SK-MEL-5 (cell line): ENCODE results near the gene PEPD. TPM values are rescaled to one million over a fixed set of nuclear protein-coding genes. Genes with fewer than 3 reads are reported as not detected.

Source experiments
- DNase-seq: peaks from one replicate; pipeline ENCODE4 v3.0.0-alpha.2; 2016; ENCODE audit warnings: low read depth, low spot score
- in situ Hi-C: cut with HindIII; loops from 2 replicates; pipeline ENCODE4 v1.10.0; 2016; ENCODE audit warnings: low sequenced_read_pairs, high pct_unique_total_duplicates, low pct_unique_long_range_greater_than_20kb
- total RNA-seq: library from RNA; depleted of rRNA; stranded (reverse); fragments of >200 nt; shearing (Covaris generic); gene quantifications from 2 replicates; pipeline ENCODE4 v1.2.3, GENCODE V29; 2014

Gene PEPD
- total RNA-seq, 1 experiment from 2014 or later, result 162 TPM

DNA sequence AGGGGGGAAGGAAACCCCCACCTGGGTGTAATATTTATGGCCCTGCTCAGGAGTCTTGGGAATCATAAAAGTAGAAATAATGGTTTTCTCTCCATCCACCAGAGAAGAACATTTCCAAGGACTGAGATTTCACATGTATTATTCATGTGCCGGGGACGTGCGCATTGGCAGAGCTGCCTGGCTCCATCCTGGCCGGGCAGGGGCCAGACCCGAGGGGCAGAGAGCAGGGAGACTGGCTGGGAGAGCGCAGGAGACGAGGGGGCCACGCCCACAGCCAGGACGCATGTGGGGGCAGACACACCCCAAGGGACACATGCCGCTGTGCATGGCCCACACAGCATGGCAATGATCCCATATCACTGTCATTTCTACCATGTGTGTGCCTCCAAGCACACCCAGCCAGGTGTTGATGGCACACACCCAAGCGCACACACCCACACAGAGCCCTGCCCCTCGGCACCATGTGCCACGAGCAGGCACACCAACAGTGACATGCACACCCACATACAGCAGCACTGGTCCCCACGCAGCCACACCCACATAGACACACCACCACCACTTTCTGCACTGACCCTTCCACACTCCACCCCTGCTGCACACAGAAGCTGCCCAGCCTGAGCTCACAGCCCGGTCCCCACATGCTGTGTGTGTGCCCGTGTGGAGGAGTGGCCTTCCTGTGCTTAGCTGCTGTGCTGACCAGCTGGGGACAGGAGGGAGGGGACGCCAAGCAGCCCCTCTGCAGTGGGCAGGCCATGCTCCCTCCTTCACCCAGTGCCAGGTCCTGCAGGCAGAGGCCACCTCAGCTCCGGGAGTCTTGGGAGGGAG is 108.8 kb downstream of the PEPD start:
- in situ Hi-C loops, result no loop called here
- no peak for DNase-seq

DNA sequence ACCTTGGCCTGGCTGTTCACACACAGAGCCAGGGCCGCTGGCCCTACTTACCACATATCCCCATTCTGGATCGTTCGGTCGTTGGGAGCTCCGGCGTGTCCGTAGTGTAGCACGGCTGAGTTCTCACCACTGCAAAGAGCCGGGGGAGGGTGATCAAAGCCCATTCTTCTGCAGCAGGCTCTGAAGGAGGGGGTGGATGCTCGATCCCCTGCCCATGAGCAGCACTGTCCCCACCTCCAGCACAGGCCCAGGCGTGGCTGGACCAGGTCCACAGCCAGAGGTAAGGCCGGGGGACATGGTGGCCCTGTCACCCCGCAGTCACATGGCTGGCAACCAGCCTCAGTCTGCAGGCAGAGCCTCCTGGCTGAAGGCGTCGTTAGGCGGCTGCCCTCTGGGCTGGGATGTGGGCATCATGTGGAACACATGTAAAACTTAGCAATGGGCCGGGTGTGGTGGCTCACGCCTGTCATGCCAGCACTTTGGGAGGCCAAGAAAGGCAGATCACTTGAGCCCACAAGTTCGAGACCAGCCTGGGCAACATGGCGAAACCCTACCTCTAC is 109.9 kb downstream of the PEPD start:
- in situ Hi-C loops, result no loop called here
- no peak for DNase-seq

DNA sequence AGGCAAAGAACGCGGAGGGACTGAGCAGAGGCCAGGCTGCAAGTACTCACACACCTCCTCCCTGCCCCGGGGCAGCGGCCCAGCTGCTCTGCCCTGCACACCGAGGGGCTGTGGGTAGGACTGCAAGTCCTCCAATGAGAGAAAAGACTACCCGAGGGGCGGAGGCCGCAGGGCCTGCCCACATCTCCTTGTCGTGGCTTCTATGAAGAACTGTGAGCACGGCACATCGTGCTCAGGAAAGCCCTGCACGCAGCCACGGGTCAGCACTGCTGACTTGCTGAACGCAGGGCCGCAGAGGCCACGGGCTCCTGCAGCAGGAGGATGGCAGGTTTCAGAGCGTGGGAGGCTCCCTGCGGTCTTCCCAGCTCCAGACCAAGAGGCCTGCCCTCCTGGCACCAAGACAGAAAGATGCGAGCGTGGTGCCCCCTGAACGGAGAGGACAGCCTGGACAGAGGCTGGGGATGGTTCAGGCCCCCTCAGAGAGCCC is 110.6 kb downstream of the PEPD start:
- in situ Hi-C loops, result no loop called here
- no peak for DNase-seq

DNA sequence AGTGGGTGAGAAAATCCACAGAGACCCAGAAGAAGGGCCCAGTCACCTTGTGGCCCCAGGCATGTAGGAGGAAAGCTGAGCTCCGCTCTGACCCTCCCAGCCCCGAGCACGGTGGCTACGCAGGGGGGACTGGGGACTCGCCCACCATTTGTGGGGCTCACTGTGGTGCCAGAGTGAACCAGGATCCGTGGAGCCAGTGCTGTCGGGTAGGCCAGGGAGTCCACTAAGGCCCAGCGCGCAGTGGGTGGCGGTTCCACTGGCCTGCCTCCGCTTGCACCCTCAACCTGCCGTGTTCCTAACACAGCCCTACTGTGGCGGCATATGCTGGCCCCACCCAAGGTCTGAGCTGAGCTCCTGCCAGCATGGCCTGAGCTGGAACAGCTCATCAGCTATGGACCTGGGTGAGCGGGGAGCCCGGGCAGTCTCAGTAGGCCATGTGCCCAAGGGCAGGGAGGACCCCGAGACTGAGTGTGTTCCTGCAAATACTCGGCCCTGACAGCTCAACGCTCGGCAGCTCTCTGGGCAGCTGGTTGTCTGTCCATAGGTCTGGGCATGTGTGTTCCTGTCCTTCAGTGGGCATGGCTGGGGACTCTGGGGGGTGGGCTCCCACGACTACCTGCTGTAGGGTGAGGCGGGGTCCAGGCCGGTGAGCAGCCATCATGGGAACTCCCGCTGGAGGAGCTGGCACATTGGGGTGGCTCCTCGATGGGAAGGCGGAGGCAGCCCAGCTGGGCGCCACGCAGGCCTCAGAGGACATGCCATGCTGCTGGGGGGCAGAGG is 111.5 kb downstream of the PEPD start:
- DNase-seq, result no peak
- in situ Hi-C loops, result no loop called here

DNA sequence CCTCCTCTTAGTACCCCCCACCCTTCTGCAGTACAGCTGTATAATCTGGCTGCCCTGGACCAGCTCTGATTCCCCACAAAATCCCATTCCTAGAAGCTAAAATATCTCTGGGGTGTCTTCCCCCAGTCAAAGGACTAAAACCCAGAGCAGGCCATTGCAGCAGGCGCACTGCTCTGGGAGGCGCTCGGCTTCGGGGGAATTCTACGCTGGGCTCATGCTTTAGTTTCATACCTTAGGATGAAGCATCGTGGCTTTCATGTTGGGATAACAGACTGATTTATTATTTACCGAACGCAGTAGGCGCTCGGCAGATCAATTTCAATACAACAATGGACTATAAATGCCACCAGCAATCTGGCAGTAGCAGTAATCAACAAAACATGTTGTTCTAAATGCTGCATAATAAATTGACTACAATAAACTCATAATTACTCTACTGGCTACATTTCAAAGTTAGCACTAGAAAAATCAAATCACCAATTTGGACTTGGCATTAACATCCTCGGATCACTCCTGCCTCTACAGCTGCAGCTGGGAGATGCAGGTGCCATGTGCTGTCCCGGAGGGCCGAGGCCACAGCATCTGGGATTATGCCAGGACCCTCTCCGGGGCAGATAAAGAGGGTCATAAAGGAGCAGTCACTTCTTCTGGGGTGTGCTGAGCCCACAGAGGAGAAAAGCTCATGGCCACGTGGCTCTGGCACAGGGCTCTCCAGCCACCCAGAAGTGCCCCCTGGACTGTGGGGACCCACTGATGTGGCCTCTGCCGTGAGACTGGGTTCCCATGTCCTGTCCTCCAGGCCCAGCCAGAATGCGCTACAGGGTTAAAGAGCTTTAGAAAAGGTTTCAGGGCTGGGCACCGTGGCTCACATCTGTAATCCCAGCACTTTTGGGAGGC is 112.8 kb downstream of the PEPD start:
- in situ Hi-C loops, result no loop called here
- no peak for DNase-seq

DNA sequence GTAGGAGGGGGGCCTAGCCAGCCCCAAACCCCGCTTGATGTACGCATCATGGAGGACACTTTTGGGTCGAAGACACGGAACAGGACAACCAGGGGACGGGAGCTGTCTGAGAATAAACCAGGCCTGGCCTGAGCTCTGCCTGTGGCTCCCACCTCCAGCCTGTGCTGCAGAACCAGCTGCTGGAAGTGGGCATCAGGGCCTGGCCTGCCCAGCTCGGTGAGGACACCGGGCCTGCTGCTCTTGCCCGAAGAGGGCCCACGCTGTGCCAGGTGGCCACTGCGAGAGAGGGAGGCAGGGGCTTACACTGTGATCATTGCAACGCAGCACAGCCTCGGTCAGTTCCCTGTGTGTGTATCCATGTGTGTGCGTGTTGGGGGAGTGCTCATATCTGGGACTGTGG is 113.5 kb downstream of the PEPD start:
- DNase-seq, result no peak
- in situ Hi-C loops, result no loop called here

DNA sequence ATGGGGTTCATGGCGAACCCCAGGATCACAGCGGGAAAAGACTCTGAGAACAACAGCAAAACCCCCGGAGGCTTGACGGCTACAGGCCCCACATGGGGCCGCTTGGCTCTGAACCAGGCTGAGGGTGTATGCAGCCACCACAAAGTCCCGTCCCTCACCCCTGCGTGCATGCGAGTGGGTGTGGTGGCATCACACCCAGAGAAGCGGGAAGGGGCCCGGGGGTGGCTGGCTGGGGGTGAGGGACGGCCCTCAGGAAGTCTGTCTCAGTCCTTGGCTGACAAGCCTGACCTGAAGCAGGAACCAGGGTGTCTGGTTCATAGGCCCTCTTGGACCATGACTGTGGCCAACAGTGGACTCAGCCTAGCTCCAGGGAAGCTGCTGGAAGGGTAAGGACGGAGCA is 113.9 kb downstream of the PEPD start:
- DNase-seq, result no peak
- in situ Hi-C loops, result no loop called here

DNA sequence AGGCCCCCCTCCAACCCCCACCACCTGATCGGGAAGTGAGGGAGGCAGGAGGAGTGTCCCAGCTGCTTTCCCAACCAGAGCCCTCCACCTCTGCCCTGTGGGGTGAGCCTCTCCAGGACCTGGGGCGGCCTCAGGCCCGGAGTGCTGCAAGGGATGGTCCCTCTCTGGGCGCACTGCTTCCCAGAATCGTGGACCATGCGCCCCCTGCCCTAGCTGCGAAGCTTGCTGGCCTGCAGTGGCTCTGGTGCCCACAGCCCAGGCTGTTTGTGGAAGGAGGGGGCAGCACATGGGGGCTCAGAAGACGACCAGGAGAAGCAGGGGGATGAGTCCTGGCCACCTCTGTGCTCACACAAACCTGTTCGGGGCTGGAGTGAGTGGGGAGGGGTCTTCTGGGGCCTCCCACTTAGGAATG is 114.4 kb downstream of the PEPD start:
- in situ Hi-C loops, result no loop called here
- no peak for DNase-seq

DNA sequence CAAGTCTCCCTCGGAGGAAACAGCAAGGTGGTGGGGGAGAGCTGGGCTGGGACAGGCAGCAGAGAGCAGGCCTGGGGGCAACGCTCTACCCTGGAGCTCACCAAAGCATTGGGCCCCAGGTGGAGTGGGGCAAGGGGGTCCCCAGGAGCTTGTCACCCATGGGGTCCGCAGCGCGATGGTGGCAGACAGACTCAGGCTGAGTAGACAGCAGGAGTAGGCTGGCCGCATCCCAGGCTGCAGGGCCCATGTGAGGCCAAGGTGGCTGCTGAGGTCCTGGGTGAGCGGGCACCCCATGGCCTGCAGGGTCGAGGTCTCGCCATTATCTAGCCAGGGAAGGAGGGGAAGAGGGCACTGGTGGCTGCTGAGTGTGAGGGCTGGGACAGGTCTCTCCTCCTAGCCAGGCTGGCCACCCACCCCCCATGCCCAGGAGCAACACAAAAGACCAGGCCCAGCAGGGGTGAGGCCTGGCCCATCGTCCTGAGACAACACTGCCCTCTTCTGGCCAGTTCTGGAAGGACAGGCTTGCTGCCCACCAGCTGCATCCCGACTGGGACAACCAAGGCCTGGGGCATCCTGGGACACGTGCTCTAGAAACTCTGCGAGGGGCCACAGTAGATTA is 115.0 kb downstream of the PEPD start:
- in situ Hi-C loops, result no loop called here
- DNase-seq, result peak; percentile 63

DNA sequence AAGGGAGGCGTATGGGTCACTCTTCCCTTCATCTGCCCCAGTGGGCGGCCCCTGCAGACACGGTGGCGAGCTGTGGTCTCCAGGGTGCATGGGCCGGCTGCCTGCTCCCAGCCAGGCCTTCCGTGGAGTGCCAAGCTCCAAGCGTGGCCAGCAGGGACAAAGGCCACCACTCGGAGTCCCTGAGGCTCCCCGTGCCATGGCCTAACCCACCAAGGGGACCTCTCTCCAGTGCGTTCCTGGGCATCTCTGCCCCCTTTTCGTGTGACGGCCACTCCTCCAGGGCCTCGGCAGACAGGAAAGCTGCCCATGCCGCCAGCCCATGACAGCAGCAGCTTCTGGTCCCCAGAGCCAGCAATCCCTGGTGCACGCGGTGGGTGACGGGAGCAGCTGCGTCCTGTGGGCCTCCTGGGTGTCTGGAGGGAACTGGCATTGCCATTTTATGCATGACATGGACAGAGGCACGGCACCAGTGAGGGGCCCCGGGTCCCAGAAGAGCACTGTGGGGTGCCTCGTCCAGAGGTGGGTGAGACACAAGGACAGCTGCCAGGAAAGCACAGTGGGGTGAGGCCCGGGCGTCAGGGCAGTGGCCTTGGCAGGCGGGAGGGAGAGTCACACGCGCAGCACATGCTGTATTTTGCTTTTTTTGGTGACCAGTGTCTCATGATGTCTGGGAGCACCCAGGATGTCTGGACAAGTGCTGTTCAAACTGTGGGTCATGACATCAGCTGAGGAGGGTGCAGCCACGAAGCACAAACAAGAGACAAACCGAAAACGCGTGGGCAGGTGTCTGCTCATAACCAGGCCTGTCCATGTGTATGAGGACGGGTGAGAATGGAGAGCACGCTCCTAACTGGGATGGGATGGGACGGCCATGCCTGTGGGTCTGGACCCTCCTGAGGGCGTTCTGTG is 115.8 kb downstream of the PEPD start:
- in situ Hi-C loops, result no loop called here
- DNase-seq, result no peak

DNA sequence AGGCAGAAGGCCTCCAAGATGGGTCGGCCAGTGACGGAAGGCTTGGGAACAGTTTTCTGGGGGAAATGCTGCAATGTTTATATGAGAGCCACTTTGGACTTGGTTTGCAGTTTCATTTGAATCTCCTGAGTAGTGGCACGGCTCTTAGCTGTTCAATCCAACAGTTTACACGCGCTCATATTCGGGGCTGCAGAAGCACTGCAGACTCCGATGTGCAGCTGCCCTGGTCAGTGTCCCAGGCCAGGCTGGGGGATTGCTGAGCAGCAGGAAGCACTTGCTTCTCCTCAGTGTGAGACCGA is 116.4 kb downstream of the PEPD start:
- in situ Hi-C loops, result no loop called here

DNA sequence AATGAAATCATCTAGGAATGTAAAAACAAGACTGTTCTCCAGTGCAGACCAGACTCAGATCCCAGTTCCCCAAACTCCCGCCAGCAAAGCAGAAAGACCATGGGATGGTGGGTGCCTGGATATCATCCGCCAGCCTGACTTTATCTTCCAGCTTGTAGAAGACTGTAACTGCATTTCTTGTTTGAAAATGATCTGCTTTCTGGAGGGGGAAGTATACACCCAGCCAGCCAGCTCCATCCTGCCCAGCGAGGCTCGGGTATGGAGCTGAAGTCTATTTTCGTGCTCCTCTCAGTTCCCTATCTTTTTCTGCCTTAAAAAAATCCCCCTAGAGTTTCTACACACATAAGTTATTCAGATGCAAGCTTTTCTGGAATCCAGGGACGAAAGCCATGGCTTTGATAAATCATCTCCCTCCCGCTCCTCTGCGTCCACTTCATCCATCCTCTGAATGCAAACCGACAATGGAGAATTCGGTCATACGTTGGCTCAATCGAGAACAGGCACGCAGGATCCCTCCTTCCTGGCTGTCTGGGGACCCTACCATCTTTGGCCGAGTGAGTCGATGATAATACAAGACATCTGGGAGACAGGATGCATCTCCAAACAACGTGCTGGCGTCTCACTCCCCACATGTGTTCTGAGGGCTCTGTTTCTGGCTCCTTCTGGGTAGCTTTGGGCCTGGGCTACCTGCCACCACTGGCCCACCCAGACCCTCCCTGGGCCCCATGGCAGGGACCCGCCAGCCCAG is 116.9 kb downstream of the PEPD start:
- in situ Hi-C loops, result no loop called here
- DNase-seq, result no peak

More for the DNA sequence above, 116.4 kb downstream of the PEPD start:
- no peak for DNase-seq

DNA sequence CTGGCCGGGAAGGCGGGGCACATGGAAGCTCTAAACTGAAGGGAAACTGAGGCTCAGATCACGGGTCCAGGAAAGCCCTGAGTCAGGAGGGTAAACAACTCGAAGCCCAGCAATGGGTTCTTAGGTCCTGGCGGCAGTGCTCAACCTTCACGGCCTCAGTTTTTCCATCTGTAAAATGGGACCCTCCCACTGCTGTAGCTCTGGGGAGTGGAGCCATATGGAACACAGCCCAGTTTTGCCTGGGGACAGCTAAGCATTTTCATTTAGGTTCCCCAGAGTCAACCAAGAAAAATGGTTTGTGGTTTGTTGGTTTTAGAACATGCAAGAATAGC is 117.7 kb downstream of the PEPD start:
- in situ Hi-C loops, result no loop called here
- DNase-seq, result no peak

DNA sequence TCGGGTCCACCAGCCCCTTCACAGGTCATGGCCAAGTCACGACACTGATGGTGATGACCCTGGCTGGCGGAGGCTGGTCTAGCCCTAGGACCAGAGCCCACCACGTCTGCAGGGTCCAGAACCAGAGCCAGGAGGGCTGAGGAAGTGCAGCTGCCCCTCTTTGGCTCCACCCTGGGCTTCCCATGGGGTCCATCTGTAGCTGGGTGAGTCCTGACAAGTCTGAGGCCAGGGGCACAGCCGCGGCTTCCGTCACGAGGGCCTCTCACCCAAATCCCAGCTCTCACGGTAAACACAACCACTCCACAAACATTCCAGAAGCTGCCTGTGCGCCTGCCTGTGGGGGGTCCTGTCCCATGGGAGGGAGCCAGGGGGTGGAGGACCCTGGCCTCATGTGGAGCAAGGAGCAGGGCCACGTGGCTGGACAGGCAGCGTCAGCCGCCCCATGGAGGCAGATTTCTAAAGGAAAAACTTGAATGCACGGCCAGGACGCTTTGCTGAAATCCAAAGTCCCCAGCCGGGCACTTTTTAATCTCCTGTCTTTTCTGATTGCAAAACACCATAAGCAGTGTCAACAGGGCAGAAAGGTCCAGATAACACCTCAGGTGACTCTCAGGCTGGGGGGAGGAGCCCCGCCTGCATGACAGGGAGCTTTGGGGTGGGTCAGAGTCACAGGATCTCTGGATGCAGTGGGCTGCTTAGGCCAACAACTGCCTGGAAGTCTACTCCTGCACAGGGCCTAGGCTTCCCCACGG is 118.2 kb downstream of the PEPD start:
- in situ Hi-C loops, result no loop called here

DNA sequence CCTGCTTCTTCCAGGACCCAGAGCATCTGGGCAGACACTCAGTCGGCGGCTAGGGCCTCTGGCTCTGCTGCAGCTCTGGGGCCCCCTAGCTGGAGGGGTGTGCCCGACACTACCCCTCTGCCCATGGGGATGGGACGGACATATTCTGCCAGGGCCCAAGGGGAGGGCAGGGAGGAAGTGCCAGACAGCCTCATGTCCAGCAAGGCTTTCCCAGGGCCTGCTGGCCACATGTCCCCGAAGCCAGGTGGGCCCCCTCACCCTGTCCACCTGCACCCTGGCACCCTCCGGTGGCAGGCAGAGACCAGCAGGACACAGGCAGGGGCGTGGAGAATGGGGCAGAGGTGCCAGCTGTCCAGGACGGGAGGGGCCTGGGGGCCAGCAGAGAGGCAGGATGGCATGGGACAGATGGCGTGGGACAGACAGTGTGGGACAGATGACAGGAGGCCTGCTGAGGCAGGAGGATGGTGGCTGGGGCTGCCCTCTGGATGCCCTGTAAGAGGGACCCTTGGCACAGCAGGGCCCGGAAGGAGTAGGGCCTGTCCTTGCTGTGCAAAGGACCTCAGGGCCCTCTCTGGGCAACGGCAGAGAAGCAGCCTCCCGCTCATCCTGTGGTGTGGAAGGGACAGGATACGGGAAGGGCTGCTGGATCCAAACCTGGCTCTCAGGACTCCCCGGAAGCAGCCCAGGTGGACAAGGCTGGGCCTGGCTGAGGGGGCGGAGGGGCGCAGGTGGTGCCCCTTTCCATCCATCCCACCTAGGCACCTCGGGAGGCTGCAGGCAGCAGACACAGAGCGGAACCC is 119.0 kb downstream of the PEPD start:
- DNase-seq, result no peak
- in situ Hi-C loops, result no loop called here

More for the DNA sequence above, 118.2 kb downstream of the PEPD start:
- DNase-seq, result no peak
